ENCODE data around the gene NECTIN4. TPM values are rescaled to one million over a fixed set of nuclear protein-coding genes. Genes with fewer than 3 reads are reported as not detected.

Gene NECTIN4
- total and polyA plus RNA-seq, 2 of the 13 experiments (the other 11 are each of a cell fraction or from before 2014, with no cell fraction given), result 5.9 to 12.4 TPM

DNA sequence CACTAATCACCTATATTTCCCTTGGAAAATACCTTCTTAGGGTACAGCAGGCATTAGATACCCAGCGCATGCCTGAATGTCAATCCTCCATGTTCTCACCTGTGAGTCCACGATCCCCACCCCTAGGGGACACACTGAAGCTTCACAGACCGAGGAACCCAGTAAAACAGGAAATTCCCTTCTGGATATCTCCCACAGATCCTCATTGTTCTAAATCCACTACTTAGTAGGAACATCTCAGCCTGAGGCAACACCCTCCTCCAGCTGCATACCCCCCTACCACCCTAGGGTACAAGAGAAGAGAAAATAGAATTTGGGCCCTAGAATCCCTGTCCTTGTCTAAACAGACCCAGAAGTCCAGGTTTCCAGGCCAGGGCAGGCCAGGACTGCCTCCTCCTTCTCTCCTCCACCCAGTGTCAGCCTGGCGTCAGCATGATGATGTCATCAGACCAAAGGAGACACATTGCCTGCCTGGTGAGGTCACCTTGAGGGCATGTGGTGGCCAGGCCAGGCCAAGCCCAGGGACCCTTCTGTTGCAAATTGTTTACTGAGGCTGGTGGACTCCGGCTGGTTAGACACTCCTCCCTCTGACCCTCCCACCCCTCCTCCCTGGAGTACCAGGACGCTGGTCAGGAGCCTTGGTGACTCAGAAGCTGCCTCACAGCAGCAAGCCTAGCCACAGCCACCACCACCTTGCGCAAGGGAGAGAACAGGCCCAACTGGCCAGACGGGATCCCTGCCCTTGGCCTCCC lies 6.2 kb downstream of the NECTIN4 start (continued):
- TF ChIP-seq FOXP1 (IDR thresholded peaks at IDR 0.05) (no peak), FOXP1 (CRISPR knock-in tag; IDR thresholded peaks at IDR 0.05) (no peak), ZMAT3 (CRISPR knock-in tag; conservative IDR thresholded peaks at IDR 0.05) (no peak), PRPF4 (IDR thresholded peaks at IDR 0.05; ENCODE audit: low read depth, low read length, poor library complexity, severe bottlenecking) (no peak), KLF6 (CRISPR knock-in tag; IDR thresholded peaks at IDR 0.05) (no peak), ZNF124 (CRISPR knock-in tag; IDR thresholded peaks at IDR 0.05) (no peak), ZNF670 (CRISPR knock-in tag; IDR thresholded peaks at IDR 0.05; ENCODE audit: borderline replicate concordance) (no peak), NFE2L1 (CRISPR knock-in tag; IDR thresholded peaks at IDR 0.05; ENCODE audit: borderline replicate concordance) (no peak), ADNP (CRISPR knock-in tag; IDR thresholded peaks at IDR 0.05) (no peak)
- TF ChIP-seq, protein P1, sequence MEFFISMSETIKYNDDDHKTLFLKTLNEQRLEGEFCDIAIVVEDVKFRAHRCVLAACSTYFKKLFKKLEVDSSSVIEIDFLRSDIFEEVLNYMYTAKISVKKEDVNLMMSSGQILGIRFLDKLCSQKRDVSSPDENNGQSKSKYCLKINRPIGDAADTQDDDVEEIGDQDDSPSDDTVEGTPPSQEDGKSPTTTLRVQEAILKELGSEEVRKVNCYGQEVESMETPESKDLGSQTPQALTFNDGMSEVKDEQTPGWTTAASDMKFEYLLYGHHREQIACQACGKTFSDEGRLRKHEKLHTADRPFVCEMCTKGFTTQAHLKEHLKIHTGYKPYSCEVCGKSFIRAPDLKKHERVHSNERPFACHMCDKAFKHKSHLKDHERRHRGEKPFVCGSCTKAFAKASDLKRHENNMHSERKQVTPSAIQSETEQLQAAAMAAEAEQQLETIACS (CRISPR knock-in tag; IDR thresholded peaks at IDR 0.05), result no peak
- TF ChIP-seq, protein P2, sequence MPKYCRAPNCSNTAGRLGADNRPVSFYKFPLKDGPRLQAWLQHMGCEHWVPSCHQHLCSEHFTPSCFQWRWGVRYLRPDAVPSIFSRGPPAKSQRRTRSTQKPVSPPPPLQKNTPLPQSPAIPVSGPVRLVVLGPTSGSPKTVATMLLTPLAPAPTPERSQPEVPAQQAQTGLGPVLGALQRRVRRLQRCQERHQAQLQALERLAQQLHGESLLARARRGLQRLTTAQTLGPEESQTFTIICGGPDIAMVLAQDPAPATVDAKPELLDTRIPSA (CRISPR knock-in tag; IDR thresholded peaks at IDR 0.05; ENCODE audit: borderline replicate concordance), result no peak
- TF ChIP-seq, protein P3, sequence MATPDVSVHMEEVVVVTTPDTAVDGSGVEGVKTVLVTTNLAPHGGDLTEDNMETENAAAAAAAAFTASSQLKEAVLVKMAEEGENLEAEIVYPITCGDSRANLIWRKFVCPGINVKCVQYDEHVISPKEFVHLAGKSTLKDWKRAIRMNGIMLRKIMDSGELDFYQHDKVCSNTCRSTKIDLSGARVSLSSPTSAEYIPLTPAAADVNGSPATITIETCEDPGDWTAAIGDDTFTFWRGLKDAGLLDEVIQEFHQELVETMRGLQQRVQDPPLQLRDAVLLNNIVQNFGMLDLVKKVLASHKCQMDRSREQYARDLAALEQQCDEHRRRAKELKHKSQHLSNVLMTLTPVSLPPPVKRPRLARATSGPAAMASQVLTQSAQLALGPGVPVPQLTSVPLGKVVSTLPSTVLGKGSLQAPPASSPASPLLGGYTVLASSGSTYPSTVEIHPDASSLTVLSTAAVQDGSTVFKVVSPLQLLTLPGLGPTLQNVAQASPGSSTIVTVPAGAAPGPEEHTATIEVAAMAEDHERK (CRISPR knock-in tag; IDR thresholded peaks at IDR 0.05; ENCODE audit: low read depth), result no peak
- TF ChIP-seq, protein P4, sequence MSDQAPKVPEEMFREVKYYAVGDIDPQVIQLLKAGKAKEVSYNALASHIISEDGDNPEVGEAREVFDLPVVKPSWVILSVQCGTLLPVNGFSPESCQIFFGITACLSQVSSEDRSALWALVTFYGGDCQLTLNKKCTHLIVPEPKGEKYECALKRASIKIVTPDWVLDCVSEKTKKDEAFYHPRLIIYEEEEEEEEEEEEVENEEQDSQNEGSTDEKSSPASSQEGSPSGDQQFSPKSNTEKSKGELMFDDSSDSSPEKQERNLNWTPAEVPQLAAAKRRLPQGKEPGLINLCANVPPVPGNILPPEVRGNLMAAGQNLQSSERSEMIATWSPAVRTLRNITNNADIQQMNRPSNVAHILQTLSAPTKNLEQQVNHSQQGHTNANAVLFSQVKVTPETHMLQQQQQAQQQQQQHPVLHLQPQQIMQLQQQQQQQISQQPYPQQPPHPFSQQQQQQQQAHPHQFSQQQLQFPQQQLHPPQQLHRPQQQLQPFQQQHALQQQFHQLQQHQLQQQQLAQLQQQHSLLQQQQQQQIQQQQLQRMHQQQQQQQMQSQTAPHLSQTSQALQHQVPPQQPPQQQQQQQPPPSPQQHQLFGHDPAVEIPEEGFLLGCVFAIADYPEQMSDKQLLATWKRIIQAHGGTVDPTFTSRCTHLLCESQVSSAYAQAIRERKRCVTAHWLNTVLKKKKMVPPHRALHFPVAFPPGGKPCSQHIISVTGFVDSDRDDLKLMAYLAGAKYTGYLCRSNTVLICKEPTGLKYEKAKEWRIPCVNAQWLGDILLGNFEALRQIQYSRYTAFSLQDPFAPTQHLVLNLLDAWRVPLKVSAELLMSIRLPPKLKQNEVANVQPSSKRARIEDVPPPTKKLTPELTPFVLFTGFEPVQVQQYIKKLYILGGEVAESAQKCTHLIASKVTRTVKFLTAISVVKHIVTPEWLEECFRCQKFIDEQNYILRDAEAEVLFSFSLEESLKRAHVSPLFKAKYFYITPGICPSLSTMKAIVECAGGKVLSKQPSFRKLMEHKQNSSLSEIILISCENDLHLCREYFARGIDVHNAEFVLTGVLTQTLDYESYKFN (CRISPR knock-in tag; conservative IDR thresholded peaks at IDR 0.05), result peak; percentile 47; the same call in 1 of the 2 replicates

Data from HepG2 (cell line).